Measurements from ENCODE around the gene DNAAF3. TPM values are rescaled to one million over a fixed set of nuclear protein-coding genes. Genes with fewer than 3 reads are reported as not detected.

Gene DNAAF3
- total and polyA plus RNA-seq, 2 donors from 2014 or later = 5.1 to 11.4 TPM

GRCh38 chr19:55181740-55182139, 15.3 kb upstream of the DNAAF3 start:
- no peak for TF ChIP-seq CTCF (IDR thresholded peaks at IDR 0.05; ENCODE audit: borderline replicate concordance, extremely low read depth, insufficient read depth)
- no peak for FAIRE-seq
- intact Hi-C loops (cut with DNase I) = no loop called here
- Histone ChIP-seq H3K9me3 (ENCODE audit: control insufficient read depth in 2 of 3, insufficient read depth in 1 of 3, low read length in 3 of 3) (no peaks in the 10 kb centered on the region), H3K27ac (ENCODE audit: low read depth in 2 of 2, low read length in 2 of 2) (no peak overlapping the region), H3K4me3 (ENCODE audit: low read length in 3 of 3) (no peak overlapping the region), H3K9ac (ENCODE audit: low read length in 3 of 3) (no peak overlapping the region), H3K4me1 (ENCODE audit: control insufficient read depth in 2 of 3, insufficient read depth in 2 of 3, low read depth in 1 of 3, low read length in 3 of 3) (peaks cover 0 to 6% (median 0%) of the 10 kb centered on the region in 3 donors), H3K27me3 (ENCODE audit: control insufficient read depth, insufficient read depth, low read length) (peaks cover 8% of the 10 kb centered on the region), H3K36me3 (ENCODE audit: control insufficient read depth in 2 of 3, insufficient read depth in 3 of 3, low read length in 3 of 3) (no peaks in the 10 kb centered on the region)
- DNase-seq = no peak

GRCh38 chr19:55179606-55180484, 13.4 kb upstream of the DNAAF3 start, which contains the start of gene SYT5:
TSS of gene SYT5 (minus strand) at chr19:55180289. CDS start at chr19:55179041, 1,248 bp downstream.
- peak within 1 kb of the TSS; percentile 32 to 53 (median 45) for H3K4me3 ChIP-seq (ENCODE audit: low read length in 3 of 3)
- H3K36me3 ChIP-seq (ENCODE audit: control insufficient read depth in 2 of 3, insufficient read depth in 3 of 3, low read length in 3 of 3) = no peaks in the 10 kb centered on the region
- no peak within 1 kb of the TSS for H3K9ac ChIP-seq (ENCODE audit: low read length in 3 of 3)
- no peaks in the 10 kb centered on the region for H3K9me3 ChIP-seq (ENCODE audit: control insufficient read depth in 2 of 3, insufficient read depth in 1 of 3, low read length in 3 of 3)
- intact Hi-C loops (cut with DNase I) = no loop called here
- peaks cover 8% of the 10 kb centered on the region for H3K27me3 ChIP-seq (ENCODE audit: control insufficient read depth, insufficient read depth, low read length)
- peak in 4 of 5 donors; percentile 53 to 76 (median 68) for DNase-seq
- peaks cover 0 to 6% (median 0%) of the 10 kb centered on the region in 3 donors for H3K4me1 ChIP-seq (ENCODE audit: control insufficient read depth in 2 of 3, insufficient read depth in 2 of 3, low read depth in 1 of 3, low read length in 3 of 3)
- no peak for FAIRE-seq
- no peak within 1 kb of the TSS for H3K27ac ChIP-seq (ENCODE audit: low read depth in 2 of 2, low read length in 2 of 2)
- TF ChIP-seq CTCF (IDR thresholded peaks at IDR 0.05; ENCODE audit: borderline replicate concordance, extremely low read depth, insufficient read depth) = no peak

- intact Hi-C loops (cut with DNase I) = no loop called here
- FAIRE-seq (no peak), DNase-seq (peak; percentile 88 to 93 (median 91))
- TF ChIP-seq CTCF (IDR thresholded peaks at IDR 0.05; ENCODE audit: borderline replicate concordance, extremely low read depth, insufficient read depth) = no peak
- Histone ChIP-seq H3K27me3 (ENCODE audit: control insufficient read depth, insufficient read depth, low read length) (peaks cover 12% of the 10 kb centered on the region), H3K36me3 (ENCODE audit: control insufficient read depth in 2 of 3, insufficient read depth in 3 of 3, low read length in 3 of 3) (no peaks in the 10 kb centered on the region), H3K4me1 (ENCODE audit: control insufficient read depth in 2 of 3, insufficient read depth in 2 of 3, low read depth in 1 of 3, low read length in 3 of 3) (peaks cover 0 to 6% (median 0%) of the 10 kb centered on the region in 3 donors), H3K9me3 (ENCODE audit: control insufficient read depth in 2 of 3, insufficient read depth in 1 of 3, low read length in 3 of 3) (no peaks in the 10 kb centered on the region), H3K27ac (ENCODE audit: low read depth in 2 of 2, low read length in 2 of 2) (no peak overlapping the region), H3K9ac (ENCODE audit: low read length in 3 of 3) (no peak overlapping the region), H3K4me3 (ENCODE audit: low read length in 3 of 3) (peak overlapping the region; percentile 32 to 53 (median 45))
Measured at GRCh38 chr19:55178781-55179599, 12.6 kb upstream of the DNAAF3 start.
